Jurkat, Clone E6-1 (cell line): ENCODE measurements around the gene ZNF326.
"Not testable (repeated sequence)": the region's sequence is repeated elsewhere in the genome, so short reads cannot be mapped to it uniquely, and the experiment has no call there.

Experiments used
- DNase-seq: peaks from one replicate; pipeline ENCODE4 v3.0.0-alpha.2; 2011; ENCODE audit warnings: low read depth, low spot score
- H3K4me3 ChIP-seq: 2 replicates; pipeline ENCODE4 v1.5.1; 2011; ENCODE audit warnings: mild to moderate bottlenecking, low read length, control low read depth, moderate library complexity

Gene ZNF326

GRCh38 chr1:89962024-89962741 is 32.7 kb upstream of the ZNF326 start:
- no peak overlapping the region for H3K4me3 ChIP-seq
- DNase-seq, result no peak

- no peak overlapping the region for H3K4me3 ChIP-seq
- no peak for DNase-seq
Measured at GRCh38 chr1:89962742-89963075, 32.2 kb upstream of the ZNF326 start.

DNA sequence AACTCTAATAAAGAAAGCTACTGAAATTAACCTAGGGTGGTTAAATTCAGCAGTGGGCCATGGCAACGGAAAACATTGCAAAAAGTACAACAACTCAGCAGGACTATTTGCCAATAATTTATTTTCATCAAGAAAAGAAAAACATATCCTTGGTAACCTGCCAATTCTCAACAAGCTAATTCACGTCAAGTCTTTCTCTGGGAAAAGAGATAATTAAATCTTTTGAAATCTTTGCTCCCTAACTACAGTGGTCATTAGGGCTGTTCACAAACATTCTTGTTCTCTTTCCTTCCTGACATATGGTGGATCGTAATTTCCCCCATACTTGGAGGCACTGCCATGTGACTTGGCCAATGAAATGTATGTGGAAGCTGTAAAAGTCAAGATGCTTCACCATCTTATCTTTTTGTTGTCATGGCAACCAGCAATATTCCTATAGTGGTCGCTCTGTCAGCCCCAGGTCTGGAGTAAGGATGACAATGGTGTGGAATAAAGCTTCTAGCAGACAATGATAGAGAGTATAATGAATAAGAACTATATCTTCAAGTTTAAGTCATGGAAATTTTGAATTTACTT is 29.6 kb upstream of the ZNF326 start:
- no peak for DNase-seq
- H3K4me3 ChIP-seq, result no peak overlapping the region

GRCh38 chr1:89966656-89967055 is 28.3 kb upstream of the ZNF326 start:
- DNase-seq, result no peak

GRCh38 chr1:89971600-89971999 is 23.3 kb upstream of the ZNF326 start:
- DNase-seq, result no peak
- no peak overlapping the region for H3K4me3 ChIP-seq

More at GRCh38 chr1:89966656-89967055, 28.3 kb upstream of the ZNF326 start:
- H3K4me3 ChIP-seq, result no peak overlapping the region

GRCh38 chr1:89972024-89972423 is 22.9 kb upstream of the ZNF326 start:
- H3K4me3 ChIP-seq, result no peak overlapping the region
- no peak for DNase-seq

DNA sequence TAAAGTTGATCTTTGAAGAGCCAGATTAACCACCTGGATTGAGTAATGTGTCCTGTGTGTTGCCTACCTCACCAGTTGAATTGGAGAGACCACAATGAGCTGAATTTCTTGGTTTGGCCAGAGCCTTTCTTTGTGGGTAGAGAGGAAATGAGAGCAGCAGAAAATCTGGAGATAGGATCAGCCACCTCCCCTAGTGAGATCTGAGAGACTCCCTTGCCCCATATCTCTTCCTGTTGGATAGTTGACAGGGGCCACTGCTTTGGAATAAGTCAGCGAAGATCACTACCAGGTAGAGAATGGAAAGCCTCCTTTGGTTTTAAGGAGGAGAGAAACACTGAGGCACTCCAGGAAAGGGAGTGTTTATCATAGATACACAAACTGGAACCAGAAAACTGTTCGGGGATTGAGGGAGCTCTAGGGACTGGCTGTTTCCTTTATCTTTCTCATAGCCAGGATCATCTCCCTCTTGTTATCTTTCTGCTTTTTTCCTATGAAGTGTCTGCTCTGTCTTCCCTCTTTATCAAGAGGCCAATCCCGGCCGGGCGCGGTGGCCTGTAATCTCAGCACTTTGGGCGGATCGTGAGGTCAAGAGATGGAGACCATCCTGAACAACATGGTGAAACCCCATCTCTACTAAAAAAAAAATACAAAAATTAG is 21.3 kb upstream of the ZNF326 start:
- no peak overlapping the region for H3K4me3 ChIP-seq
- DNase-seq, result no peak

DNA sequence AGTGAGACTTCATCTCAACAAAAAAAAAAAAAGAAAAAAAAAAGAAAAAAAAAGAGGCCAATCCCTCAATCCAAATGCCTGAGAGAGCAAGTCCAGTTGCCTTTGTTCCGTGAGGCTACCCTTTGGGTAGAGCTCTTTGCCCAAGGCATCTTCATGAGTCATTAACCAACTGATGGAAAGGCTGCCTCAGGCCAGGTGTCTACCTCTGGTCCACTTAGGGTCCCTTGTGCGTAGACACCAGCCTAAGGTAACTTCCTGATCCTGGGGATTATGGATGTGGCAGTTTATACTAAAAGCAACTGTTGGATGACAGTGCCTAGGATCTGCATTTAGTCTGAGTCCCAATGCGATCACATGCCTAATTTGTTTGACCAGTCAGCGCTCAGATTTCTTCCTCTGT is 20.7 kb upstream of the ZNF326 start:
- DNase-seq, result no peak
- H3K4me3 ChIP-seq, result no peak overlapping the region

DNA sequence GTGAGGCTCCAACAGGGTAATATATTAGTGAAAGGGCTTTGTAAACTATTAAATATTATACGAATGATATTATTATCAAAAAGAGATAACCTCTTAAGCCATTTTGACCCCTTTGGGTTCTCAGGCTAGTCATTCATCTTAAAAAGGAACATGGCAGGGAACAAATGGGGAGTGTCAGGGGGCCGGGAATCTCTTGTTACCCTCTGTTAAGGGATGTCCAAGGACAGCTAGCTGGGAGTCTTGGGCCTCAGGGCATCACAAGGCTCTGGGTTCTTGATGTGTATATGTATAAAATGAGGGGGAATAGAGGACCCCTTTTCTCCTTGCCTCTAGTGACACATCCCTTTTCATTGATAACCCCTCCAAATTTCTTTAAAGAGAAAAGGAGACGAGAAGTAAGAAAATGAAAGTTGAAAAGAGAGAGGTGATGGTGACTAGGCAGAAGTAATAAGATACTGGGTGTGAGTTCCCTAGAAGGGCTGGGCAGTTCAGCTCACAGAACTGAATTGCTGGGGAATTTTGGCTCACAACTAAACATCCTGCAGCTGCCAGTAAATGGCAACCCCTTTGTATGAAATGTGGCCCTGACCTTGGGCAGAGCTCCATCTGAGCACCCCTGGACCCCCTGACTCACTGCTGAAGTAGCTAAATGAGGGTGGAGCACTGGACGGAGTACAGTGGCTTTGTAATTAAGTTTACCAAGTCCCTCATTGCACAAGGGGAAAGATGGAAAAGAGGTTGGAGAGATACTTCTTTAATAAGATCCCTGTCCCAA is 20.0 kb upstream of the ZNF326 start:
- no peak overlapping the region for H3K4me3 ChIP-seq

GRCh38 chr1:89975540-89976125 is 19.3 kb upstream of the ZNF326 start:
- no peak for DNase-seq
- H3K4me3 ChIP-seq, result no peak overlapping the region

More for the DNA sequence above, 20.0 kb upstream of the ZNF326 start:
- no peak for DNase-seq

- no peak overlapping the region for H3K4me3 ChIP-seq
- DNase-seq, result no peak
Measured at GRCh38 chr1:89978755-89979154, 16.2 kb upstream of the ZNF326 start.

DNA sequence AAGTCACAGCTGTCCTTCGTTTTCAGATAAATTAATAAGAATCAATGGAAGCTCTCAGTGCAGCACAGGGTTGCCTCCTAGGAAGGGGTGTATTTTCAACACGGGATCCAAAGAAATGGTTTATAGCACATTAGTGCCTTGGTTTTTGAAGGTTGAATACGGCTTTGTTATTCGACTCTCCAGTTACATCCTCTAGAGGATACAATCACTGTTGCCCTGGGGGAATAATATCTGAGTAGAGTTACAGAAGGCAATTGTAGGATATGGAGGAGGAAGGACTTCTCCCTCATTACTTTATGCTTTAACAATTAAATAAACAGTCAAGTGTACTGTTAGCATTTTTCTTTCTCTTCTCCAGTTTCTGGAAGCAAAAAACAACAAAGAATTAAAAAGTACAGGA is 14.3 kb upstream of the ZNF326 start:
- no peak for DNase-seq
- H3K4me3 ChIP-seq, result no peak overlapping the region

DNA sequence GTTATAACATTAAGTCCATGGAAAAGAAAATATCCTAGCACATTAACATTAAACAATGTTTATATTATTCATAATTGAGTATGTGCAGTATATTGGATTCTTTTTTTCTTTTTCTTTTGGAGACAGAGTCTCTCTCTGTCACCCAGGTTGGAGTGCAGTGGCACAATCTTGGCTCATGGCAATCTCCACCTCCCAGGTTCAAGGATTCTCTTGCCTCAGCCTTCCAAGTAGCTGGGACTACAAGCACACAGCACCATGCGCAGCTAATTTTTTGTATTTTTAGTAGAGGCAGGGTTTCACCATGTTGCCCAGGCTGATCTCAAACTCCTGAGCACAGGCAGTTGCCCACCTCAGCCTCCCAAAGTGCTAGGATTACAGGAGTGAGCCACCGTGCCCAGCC is 12.1 kb upstream of the ZNF326 start:
- H3K4me3 ChIP-seq, DNase-seq: not testable (repeated sequence)

GRCh38 chr1:89984564-89985116 is 10.3 kb upstream of the ZNF326 start:
- not testable (repeated sequence) for DNase-seq, H3K4me3 ChIP-seq

GRCh38 chr1:89986020-89986419 is 8.9 kb upstream of the ZNF326 start:
- no peak overlapping the region for H3K4me3 ChIP-seq
- DNase-seq, result peak; percentile 25

DNA sequence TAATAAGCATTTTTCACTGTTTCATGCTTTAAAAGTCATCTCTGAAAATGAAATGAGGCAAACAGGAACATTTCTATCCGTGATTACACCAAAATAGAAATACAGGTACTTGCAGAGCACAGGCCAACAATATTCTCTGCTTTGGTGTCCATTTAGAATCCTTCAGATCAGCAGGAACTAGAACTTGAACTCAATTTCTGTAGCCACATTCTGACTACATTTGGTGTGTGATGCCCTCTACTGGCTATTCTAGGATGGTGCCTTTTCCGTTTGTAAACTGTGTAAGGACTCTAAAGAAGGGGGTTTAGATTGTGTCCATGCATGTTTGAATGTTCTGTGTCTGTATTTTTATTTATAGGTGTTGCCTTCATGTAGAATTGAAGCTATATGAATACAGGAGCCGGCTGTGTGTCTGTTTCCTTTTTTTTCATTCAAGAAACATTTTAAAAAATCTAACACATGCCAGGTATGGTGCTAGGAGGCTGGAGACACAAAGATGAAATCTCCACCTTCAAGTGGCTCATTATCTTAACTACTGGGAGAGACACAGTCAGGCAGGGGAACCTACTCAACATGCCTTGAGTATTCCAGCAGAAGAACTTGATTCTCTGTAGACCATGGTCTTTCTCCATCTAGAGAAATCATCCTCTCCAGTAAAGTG is 7.6 kb upstream of the ZNF326 start:
- H3K4me3 ChIP-seq, result no peak overlapping the region
- peak; percentile 83 for DNase-seq

- H3K4me3 ChIP-seq, result no peak overlapping the region
- DNase-seq, result no peak
Measured at GRCh38 chr1:89989099-89989498, 5.8 kb upstream of the ZNF326 start.

DNA sequence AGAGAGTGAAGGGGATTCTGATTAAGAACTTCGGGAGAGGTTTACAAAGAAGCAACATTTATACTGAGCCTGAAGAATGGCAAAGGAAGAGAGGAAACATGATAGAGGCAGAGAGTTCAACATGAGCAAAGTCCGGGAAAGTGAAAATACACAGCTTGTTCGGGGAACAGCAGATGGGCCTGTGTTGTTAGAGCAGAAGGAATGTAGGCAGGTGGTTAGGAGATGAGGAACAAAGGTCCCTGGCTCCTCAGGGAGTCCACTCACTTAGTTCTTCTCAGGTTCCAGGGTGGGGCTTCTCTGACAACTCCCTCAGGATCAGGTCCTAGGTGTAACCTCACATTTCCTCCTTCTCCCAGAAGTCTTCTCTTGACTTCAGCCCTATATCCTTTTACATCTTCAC is 5.1 kb upstream of the ZNF326 start:
- no peak for DNase-seq
- H3K4me3 ChIP-seq, result no peak overlapping the region
